NB4 (cell line): ENCODE results near the gene KIAA0930.
A peak's percentile ranks its signal among the peaks of the same experiment; 100 is the strongest.

ENCODE experiments used
- CTCF ChIP-seq: IDR thresholded peaks from one replicate; pipeline ENCODE4 v1.5.1; 2012; ENCODE audit warnings: low read depth, low read length
- MYC ChIP-seq: IDR thresholded peaks from 2 replicates; pipeline ENCODE4 v1.6.1; 2011; ENCODE audit warnings: low read depth, low read length
- POLR2A ChIP-seq: IDR thresholded peaks from 2 replicates; pipeline ENCODE4 v1.6.1; 2011; ENCODE audit warnings: mild to moderate bottlenecking; ENCODE audit not compliant: insufficient read length; ENCODE audit errors: extremely low read depth
- TF ChIP-seq, protein P1 (sequence below): IDR thresholded peaks from 2 replicates; pipeline ENCODE4 v1.6.1; 2011; ENCODE audit warnings: low read depth, low read length

DNA sequence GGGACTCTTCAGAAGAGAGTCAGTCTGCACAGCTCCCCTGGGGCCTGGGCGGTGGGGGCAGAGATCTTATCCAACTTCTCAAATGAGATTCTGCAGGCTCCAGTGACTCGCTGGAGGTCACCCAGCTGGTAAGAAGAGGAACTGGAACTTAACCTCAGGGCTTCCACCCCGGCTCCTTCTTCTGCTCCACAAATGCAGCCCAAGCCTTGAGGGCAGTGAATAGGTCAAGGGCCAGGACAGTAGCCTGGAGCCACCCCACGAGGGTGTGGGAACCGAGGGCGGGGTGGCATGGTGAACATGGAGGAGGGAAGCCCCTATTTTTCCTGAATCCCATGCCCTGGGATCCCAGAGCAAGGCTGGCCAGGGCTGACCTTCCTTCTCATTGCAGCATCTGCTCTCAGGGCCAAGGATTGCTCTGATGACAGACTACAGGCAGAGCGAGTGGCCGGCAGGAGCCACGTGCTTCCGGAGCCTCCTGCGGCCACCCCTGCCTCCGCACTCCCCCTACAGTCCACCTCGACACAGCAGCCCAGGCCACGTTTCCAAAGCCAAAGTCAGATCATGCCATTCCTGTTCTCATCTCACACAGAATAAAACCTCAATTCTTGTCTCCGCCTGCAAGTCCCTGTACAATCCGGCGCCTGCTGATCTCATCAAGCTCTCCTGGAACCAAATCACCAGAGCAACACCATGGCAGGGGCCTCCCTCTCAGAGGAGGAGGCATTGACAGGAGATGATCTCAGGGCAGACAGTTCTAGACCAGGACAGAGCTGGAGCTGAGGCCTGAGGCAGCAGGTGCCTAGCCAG lies 23.0 kb upstream of the KIAA0930 start:
- TF ChIP-seq CTCF: peak; percentile 47
- no peak for TF ChIP-seq POLR2A
- peak; percentile 97 for TF ChIP-seq MYC
- TF ChIP-seq, protein P1, sequence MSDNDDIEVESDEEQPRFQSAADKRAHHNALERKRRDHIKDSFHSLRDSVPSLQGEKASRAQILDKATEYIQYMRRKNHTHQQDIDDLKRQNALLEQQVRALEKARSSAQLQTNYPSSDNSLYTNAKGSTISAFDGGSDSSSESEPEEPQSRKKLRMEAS: peak; percentile 99
